ENCODE data around the gene LSM4.

LSM4 gene

DNA sequence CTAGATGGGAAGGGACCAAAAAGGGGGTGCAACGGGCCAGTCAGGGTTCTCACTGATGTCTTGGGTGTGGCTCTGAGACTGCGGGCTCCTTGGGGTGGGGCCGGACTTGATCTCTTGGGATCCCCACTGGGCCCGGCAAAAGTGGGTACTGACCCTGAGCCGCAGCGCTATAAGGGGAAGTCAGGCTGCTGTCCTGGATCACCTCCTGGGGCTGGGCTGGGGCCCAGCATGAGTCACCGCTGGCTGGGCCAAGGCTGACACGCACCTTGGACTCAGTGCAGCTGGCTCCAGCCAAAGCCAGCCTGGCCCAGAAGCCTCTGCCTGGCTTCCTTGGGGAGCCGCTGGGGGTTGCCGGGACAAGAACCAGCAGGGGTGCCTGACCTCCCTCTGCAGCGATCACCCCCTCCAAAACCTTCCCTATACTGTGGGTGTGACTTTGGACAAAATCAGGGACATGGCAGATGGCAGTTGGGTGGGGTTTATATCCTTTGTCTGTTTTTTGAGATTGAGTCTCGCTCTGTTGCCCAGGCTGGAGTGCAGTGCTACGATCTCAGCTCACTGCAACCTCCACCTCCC, 48.0 kb downstream of the LSM4 start (continued):
- TF ChIP-seq, protein P1, sequence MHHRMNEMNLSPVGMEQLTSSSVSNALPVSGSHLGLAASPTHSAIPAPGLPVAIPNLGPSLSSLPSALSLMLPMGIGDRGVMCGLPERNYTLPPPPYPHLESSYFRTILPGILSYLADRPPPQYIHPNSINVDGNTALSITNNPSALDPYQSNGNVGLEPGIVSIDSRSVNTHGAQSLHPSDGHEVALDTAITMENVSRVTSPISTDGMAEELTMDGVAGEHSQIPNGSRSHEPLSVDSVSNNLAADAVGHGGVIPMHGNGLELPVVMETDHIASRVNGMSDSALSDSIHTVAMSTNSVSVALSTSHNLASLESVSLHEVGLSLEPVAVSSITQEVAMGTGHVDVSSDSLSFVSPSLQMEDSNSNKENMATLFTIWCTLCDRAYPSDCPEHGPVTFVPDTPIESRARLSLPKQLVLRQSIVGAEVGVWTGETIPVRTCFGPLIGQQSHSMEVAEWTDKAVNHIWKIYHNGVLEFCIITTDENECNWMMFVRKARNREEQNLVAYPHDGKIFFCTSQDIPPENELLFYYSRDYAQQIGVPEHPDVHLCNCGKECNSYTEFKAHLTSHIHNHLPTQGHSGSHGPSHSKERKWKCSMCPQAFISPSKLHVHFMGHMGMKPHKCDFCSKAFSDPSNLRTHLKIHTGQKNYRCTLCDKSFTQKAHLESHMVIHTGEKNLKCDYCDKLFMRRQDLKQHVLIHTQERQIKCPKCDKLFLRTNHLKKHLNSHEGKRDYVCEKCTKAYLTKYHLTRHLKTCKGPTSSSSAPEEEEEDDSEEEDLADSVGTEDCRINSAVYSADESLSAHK (tag by site-specific recombination; IDR thresholded peaks at IDR 0.05): no peak
- TF ChIP-seq ZNF214 (tag by site-specific recombination; IDR thresholded peaks at IDR 0.05; ENCODE audit: borderline replicate concordance) (no peak), IKZF3 (tag by site-specific recombination; IDR thresholded peaks at IDR 0.05) (peak; percentile 55; the same call in 1 of the 2 replicates), OVOL3 (tag by site-specific recombination; IDR thresholded peaks at IDR 0.05) (no peak), GLIS1 (tag by site-specific recombination; IDR thresholded peaks at IDR 0.05) (peak; percentile 96), ZNF433 (tag by site-specific recombination; IDR thresholded peaks at IDR 0.05; ENCODE audit: low read depth) (no peak), SP3 (tag by site-specific recombination; IDR thresholded peaks at IDR 0.05) (no peak), ZNF37A (tag by site-specific recombination; IDR thresholded peaks at IDR 0.05) (no peak), ZSCAN4 (tag by site-specific recombination; IDR thresholded peaks at IDR 0.05) (no peak), ZNF221 (tag by site-specific recombination; IDR thresholded peaks at IDR 0.05; ENCODE audit: borderline replicate concordance) (no peak), ZNF341 (tag by site-specific recombination; IDR thresholded peaks at IDR 0.05; ENCODE audit: low read depth) (no peak), ZNF266 (tag by site-specific recombination; IDR thresholded peaks at IDR 0.05; ENCODE audit: low read depth) (no peak), ZNF292 (tag by site-specific recombination; IDR thresholded peaks at IDR 0.05; ENCODE audit: borderline replicate concordance, low read depth) (no peak), ZNF529 (tag by site-specific recombination; IDR thresholded peaks at IDR 0.05; ENCODE audit: insufficient replicate concordance) (no peak), ZNF239 (tag by site-specific recombination; IDR thresholded peaks at IDR 0.05) (no peak), WT1 (tag by site-specific recombination; IDR thresholded peaks at IDR 0.05) (peak; percentile 43; the same call in 1 of the 2 replicates), ZNF549 (tag by site-specific recombination; IDR thresholded peaks at IDR 0.05) (no peak), ZNF140 (tag by site-specific recombination; IDR thresholded peaks at IDR 0.05) (no peak), MZF1 (tag by site-specific recombination; IDR thresholded peaks at IDR 0.05; ENCODE audit: borderline replicate concordance) (no peak), EGR2 (tag by site-specific recombination; IDR thresholded peaks at IDR 0.05; ENCODE audit: low read depth) (no peak), ZNF26 (tag by site-specific recombination; IDR thresholded peaks at IDR 0.05) (no peak), ZBTB1 (tag by site-specific recombination; IDR thresholded peaks at IDR 0.05) (no peak), ZNF354C (tag by site-specific recombination; IDR thresholded peaks at IDR 0.05; ENCODE audit: borderline replicate concordance, low read depth) (no peak), ZNF692 (tag by site-specific recombination; IDR thresholded peaks at IDR 0.05) (peak; percentile 98), ZNF132 (tag by site-specific recombination; IDR thresholded peaks at IDR 0.05; ENCODE audit: borderline replicate concordance) (no peak)
- TF ChIP-seq, protein P2, sequence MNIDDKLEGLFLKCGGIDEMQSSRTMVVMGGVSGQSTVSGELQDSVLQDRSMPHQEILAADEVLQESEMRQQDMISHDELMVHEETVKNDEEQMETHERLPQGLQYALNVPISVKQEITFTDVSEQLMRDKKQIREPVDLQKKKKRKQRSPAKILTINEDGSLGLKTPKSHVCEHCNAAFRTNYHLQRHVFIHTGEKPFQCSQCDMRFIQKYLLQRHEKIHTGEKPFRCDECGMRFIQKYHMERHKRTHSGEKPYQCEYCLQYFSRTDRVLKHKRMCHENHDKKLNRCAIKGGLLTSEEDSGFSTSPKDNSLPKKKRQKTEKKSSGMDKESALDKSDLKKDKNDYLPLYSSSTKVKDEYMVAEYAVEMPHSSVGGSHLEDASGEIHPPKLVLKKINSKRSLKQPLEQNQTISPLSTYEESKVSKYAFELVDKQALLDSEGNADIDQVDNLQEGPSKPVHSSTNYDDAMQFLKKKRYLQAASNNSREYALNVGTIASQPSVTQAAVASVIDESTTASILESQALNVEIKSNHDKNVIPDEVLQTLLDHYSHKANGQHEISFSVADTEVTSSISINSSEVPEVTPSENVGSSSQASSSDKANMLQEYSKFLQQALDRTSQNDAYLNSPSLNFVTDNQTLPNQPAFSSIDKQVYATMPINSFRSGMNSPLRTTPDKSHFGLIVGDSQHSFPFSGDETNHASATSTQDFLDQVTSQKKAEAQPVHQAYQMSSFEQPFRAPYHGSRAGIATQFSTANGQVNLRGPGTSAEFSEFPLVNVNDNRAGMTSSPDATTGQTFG (tag by site-specific recombination; IDR thresholded peaks at IDR 0.05; ENCODE audit: borderline replicate concordance): no peak
- TF ChIP-seq, protein P3, sequence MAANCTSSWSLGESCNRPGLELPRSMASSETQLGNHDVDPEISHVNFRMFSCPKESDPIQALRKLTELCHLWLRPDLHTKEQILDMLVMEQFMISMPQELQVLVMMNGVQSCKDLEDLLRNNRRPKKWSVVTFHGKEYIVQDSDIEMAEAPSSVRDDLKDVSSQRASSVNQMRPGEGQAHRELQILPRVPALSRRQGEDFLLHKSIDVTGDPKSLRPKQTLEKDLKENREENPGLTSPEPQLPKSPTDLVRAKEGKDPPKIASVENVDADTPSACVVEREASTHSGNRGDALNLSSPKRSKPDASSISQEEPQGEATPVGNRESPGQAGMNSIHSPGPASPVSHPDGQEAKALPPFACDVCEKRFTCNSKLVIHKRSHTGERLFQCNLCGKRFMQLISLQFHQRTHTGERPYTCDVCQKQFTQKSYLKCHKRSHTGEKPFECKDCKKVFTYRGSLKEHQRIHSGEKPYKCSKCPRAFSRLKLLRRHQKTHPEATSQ (tag by site-specific recombination; IDR thresholded peaks at IDR 0.05): no peak
- TF ChIP-seq, protein P4, sequence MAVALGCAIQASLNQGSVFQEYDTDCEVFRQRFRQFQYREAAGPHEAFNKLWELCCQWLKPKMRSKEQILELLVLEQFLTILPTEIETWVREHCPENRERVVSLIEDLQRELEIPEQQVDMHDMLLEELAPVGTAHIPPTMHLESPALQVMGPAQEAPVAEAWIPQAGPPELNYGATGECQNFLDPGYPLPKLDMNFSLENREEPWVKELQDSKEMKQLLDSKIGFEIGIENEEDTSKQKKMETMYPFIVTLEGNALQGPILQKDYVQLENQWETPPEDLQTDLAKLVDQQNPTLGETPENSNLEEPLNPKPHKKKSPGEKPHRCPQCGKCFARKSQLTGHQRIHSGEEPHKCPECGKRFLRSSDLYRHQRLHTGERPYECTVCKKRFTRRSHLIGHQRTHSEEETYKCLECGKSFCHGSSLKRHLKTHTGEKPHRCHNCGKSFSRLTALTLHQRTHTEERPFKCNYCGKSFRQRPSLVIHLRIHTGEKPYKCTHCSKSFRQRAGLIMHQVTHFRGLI (tag by site-specific recombination; IDR thresholded peaks at IDR 0.05): no peak
